ENCODE results near the gene XPC.

XPC gene

DNA sequence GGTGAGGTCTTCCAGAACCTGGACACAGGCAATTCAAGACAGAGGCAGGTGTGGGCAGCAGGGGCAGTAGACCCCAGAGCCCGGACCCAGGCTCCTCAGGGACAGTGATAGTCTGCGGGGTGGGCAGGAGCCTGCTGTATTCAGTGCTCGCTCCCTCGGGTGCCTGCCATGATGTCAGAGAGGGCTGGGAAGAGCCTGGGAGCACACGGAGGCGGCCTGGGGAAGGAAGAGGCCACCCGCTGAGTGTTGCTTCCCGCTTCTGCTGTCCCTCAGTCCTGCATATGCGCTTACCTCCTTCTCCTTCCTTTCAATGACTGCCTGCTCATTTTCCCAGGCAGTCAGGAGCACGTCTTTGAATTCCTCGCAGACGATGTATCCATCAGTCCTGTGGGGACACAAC lies 30.8 kb downstream of the XPC start:
- no peak for TF ChIP-seq JUND (IDR thresholded peaks at IDR 0.05; ENCODE audit: low read depth)
- no peak for DNase-seq (ENCODE audit: low read depth in 1 of 2, low spot score in 1 of 2)
- in situ Hi-C loops (cut with HindIII; ENCODE audit: low pct_unique_long_range_greater_than_20kb, low sequenced_read_pairs) = no loop called here

DNA sequence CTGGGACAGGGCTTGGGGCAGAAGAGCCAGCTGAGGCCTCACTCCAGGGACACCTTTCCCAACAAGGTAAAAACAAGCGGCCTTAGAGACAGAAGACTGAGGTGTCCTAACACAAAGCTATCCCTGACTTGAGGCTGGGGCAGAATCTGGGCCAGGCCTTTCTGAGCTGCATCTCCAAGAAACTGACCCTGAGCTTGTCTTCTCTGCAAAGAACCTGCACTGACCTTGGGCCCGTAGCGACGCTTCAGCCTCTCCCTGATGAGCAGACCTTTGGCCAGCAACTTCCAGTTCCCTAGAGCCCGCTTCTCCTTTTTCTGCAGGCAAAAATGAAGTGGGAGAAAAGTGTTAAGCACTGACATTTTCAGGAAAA lies 31.4 kb downstream of the XPC start:
- in situ Hi-C loops (cut with HindIII; ENCODE audit: low pct_unique_long_range_greater_than_20kb, low sequenced_read_pairs) = no loop called here
- no peak for TF ChIP-seq JUND (IDR thresholded peaks at IDR 0.05; ENCODE audit: low read depth)

DNA sequence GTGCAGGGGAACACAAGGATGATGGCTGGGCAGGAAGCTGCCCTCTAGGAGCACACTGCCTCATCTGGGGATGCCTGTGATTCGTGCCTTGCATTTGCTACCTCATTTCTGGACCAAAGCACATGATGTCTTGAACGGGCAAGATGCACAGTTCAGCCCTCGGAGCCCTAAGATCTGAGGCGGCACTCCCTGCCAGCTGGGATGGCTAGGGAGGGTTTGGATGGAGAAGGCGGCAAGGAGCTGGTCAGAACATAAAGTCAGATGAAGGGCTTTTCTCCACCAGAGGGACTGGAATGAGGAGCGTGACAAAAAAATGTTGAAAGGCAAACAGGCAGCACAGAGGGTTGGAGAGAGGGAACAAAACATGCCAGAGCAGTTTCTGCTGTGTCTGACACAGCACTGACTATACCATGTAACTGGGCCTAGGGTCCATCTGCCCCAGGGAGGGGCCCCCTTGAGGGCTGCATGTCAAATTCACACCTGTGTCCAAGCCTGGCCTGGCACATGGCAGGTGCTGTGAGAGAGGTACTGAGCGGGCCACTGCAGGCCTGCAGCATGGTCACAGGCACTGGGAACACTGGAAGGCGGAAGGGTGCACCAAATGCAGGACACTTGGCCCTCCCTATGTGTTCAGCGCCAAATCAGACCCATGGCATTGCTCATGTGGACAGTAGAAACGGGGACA lies 31.9 kb downstream of the XPC start:
- in situ Hi-C loops (cut with HindIII; ENCODE audit: low pct_unique_long_range_greater_than_20kb, low sequenced_read_pairs) = no loop called here
- DNase-seq (ENCODE audit: low read depth in 1 of 2, low spot score in 1 of 2) = no peak
- no peak for TF ChIP-seq JUND (IDR thresholded peaks at IDR 0.05; ENCODE audit: low read depth)

More for the DNA sequence above, 31.4 kb downstream of the XPC start:
- DNase-seq (ENCODE audit: low read depth in 1 of 2, low spot score in 1 of 2) = no peak

DNA sequence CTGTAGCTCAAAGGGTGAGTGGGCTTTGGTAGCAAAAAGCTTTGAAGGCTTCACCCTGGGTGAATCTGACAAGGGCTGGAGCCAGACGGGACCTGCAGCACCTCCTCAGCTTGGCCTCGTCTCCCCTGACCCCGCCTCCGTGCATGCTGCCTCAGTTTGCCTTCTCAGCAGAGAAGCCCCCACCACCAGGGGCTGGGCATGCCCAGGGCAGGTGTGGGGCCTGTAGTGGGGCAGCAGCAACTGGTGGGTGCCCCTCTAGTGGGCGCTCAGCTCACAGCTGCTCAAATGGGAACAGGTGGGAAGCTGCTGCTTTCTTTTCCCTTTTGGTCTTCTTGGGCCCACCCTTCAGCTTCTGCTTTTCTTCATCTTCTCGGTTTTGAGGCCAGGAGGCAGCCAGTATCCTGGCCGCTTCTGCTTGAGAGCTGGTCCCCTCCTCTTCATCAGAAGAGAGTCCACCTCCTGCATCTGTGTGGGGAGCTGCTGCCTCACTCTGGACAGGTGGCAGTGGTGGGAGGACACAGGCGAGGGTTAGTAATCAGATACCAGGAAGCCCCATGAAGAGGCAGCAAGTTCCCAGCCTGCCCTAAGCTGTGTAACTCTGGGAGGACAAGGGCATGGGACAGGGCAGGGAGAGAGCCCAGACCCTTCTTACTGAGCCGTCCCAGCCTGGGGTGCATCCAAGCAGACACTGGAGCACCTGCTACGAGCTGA lies 32.6 kb downstream of the XPC start:
- DNase-seq (ENCODE audit: low read depth in 1 of 2, low spot score in 1 of 2) = no peak
- in situ Hi-C loops (cut with HindIII; ENCODE audit: low pct_unique_long_range_greater_than_20kb, low sequenced_read_pairs) = no loop called here
- no peak for TF ChIP-seq JUND (IDR thresholded peaks at IDR 0.05; ENCODE audit: low read depth)

DNA sequence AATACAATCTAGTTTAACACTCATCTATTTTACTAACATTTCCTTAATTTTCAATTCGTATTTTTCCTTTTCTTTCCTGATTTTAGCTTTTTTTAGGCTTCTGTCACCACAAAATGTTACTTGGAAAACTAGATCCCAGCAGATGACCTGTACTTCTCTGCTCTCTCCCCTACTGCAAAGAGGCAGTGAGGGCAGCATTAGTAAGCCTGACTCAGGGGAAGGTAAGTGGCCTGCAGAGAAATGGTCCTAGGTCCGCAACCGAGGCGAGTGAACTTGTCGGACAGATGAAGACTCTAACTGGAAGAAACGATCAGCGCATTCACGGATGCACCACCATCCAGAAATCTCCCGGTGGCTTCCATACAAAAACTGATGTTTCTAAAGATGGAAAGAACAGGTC lies 33.2 kb downstream of the XPC start:
- no peak for DNase-seq (ENCODE audit: low read depth in 1 of 2, low spot score in 1 of 2)
- TF ChIP-seq JUND (IDR thresholded peaks at IDR 0.05; ENCODE audit: low read depth) = no peak
- in situ Hi-C loops (cut with HindIII; ENCODE audit: low pct_unique_long_range_greater_than_20kb, low sequenced_read_pairs) = no loop called here

DNA sequence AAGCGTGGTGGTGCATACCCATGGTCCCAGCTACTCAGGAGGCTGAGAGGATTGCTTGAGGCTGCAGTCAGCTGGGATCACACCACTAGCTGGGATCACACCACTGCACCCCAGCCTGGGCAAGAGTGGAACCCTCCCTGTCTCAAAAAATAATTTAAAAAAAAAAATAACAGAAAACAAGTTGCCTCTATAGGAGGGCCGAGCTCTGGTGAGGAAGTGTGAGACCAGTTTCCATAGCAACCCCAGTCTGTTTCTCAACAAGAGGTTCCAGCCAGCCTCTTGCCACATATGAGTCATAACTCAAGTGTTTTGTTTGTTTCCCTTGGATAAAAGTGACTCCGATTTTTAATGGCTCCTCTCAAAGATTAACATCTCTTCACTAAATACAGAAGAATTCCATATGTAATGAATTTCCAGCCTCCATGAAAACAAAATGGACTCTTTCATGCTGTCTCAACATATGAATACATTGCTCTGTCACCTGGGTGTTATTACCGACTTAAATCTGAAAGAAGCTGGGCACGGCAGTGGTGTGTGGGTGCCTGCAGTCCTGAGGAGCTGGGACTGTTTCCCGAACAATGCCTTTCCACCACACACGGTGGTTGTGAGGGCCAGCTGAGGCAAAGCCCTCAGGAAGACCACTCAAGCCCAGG lies 33.9 kb downstream of the XPC start:
- DNase-seq (ENCODE audit: low read depth in 1 of 2, low spot score in 1 of 2) = peak; percentile 89 to 93
- in situ Hi-C loops (cut with HindIII; ENCODE audit: low pct_unique_long_range_greater_than_20kb, low sequenced_read_pairs) = no loop called here
- TF ChIP-seq JUND (IDR thresholded peaks at IDR 0.05; ENCODE audit: low read depth) = peak; percentile 91

DNA sequence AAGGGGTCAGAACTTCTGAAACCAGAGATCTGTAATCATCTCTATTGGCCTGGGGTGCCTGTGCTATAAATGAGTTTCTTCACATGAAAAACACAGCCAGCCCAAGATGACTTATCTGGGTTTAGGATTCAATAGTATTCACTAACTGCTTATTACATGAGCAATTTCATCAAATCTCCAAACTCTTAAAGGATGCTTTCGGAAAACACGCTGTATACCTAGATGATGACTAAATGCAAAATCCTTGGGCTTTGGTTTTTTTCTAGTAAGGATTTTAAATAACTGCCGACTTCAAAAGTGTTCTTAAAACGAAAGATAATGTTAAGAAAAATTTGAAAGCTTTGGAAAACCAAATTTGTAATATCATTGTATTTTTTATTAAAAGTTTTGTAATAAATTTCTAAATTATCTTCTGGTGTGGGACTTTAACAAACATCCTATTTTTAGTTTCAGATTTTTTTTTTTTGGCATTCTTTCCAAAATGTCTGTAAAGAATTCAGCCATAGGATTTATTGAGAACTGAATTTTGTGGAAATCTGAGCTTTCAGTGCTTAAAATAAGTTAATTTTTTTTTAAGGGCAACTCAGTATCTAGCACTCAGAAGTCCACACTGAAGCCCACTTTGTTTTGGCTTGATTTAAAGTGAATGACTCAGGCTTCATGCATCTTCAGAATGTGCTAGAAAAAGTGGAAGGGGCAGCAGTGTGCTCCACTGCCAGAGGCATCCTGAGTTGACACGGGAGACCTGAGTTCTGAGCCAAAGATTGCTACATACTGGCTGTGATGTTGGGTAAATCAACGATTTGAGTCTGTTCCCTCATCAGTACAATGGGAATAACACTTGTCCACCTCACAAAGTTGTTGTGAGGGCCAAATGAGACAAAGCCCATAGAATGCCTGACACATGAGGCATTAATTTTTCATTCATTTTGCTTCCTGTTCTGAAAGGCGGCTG lies 34.9 kb downstream of the XPC start:
- peak; percentile 50; the same call in 1 of the 2 replicates for TF ChIP-seq JUND (IDR thresholded peaks at IDR 0.05; ENCODE audit: low read depth)
- peak in 1 of 2 experiments; percentile 49 for DNase-seq (ENCODE audit: low read depth in 1 of 2, low spot score in 1 of 2)
- in situ Hi-C loops (cut with HindIII; ENCODE audit: low pct_unique_long_range_greater_than_20kb, low sequenced_read_pairs) = no loop called here

DNA sequence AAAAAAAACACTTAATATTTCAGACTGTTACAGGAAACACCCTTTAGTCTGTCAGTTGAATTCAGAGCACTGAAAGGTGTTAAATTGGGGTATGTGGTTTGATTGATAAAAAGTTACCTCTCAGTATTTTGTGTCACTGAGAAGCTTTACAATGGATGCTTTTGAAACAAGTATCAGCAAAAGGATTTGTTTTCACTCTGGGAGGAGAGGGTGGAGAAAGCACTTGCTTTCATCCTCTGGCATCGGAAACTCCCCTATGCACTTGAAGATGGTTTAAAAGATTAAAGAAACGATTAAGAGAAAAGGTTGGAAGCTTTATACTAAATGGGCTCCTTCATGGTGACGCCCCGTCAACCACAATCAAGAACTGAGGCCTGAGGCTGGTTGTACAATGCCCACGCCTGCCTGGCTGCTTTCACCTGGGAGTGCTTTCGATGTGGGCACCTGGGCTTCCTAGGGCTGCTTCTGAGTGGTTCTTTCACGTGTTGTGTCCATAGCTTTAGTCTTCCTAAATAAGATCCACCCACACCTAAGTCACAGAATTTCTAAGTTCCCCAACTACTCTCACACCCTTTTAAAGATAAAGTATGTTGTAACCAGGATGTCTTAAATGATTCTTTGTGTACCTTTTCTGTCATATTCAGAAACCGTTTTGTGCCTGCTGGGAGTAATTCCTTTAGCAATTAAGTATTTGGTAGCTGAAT lies 35.7 kb downstream of the XPC start:
- 0 out of 2 replicates have a peak, but pooled peaks have one; percentile 4 for TF ChIP-seq JUND (IDR thresholded peaks at IDR 0.05; ENCODE audit: low read depth)
- DNase-seq (ENCODE audit: low read depth in 1 of 2, low spot score in 1 of 2) = no peak
- in situ Hi-C loops (cut with HindIII; ENCODE audit: low pct_unique_long_range_greater_than_20kb, low sequenced_read_pairs) = no loop called here

DNA sequence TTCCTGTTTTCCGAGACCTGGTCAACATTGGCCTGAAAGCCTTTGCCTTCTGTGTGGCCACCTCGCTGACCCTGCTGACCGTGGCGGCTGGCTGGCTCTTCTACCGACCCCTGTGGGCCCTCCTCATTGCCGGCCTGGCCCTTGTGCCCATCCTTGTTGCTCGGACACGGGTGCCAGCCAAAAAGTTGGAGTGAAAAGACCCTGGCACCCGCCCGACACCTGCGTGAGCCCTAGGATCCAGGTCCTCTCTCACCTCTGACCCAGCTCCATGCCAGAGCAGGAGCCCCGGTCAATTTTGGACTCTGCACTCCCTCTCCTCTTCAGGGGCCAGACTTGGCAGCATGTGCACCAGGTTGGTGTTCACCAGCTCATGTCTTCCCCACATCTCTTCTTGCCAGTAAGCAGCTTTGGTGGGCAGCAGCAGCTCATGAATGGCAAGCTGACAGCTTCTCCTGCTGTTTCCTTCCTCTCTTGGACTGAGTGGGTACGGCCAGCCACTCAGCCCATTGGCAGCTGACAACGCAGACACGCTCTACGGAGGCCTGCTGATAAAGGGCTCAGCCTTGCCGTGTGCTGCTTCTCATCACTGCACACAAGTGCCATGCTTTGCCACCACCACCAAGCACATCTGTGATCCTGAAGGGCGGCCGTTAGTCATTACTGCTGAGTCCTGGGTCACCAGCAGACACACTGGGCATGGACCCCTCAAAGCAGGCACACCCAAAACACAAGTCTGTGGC lies 36.6 kb downstream of the XPC start:
- no peak for DNase-seq (ENCODE audit: low read depth in 1 of 2, low spot score in 1 of 2)
- in situ Hi-C loops (cut with HindIII; ENCODE audit: low pct_unique_long_range_greater_than_20kb, low sequenced_read_pairs) = no loop called here
- no peak for TF ChIP-seq JUND (IDR thresholded peaks at IDR 0.05; ENCODE audit: low read depth)

DNA sequence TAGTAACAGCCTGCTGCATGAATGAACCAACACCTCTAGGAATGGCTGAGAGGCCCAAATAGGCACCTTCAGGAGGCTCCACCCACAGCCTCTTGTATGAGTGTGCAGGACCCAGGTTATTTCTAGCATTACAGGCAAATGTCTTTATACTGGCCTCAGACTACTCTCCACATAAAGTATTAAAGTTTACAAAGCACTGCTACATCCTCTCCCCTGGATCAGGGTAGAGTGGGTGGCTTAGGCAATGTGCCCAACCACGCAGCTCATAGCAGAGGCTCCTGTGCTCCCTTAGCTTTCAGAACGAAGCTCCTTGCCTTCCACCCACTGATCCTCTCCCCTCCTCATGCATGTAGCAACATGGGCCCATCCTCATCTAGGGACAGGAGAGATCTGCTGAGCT lies 37.3 kb downstream of the XPC start:
- TF ChIP-seq JUND (IDR thresholded peaks at IDR 0.05; ENCODE audit: low read depth) = no peak
- in situ Hi-C loops (cut with HindIII; ENCODE audit: low pct_unique_long_range_greater_than_20kb, low sequenced_read_pairs) = no loop called here
- no peak for DNase-seq (ENCODE audit: low read depth in 1 of 2, low spot score in 1 of 2)

DNA sequence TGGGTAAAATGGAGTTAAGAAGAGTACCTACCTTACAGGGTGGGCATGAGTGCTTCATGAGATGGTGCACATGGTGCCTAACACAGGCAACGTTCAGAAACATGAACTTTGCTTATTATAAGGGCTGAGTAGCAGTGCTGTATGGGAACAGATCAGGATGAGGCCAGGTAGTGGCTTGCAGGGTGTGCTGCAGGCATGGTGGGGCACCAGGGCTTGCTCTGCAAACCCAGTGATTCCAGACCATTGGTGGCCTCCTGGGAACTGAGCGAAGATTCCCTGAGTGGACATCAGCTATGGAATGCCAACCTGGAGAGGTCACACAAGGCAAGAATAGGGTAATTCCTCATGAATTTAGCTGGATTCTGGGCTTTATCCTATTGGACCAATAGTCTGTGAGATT lies 37.7 kb downstream of the XPC start:
- no peak for TF ChIP-seq JUND (IDR thresholded peaks at IDR 0.05; ENCODE audit: low read depth)
- in situ Hi-C loops (cut with HindIII; ENCODE audit: low pct_unique_long_range_greater_than_20kb, low sequenced_read_pairs) = no loop called here
- no peak for DNase-seq (ENCODE audit: low read depth in 1 of 2, low spot score in 1 of 2)
